ENCODE data around the gene RXRB.

DNA sequence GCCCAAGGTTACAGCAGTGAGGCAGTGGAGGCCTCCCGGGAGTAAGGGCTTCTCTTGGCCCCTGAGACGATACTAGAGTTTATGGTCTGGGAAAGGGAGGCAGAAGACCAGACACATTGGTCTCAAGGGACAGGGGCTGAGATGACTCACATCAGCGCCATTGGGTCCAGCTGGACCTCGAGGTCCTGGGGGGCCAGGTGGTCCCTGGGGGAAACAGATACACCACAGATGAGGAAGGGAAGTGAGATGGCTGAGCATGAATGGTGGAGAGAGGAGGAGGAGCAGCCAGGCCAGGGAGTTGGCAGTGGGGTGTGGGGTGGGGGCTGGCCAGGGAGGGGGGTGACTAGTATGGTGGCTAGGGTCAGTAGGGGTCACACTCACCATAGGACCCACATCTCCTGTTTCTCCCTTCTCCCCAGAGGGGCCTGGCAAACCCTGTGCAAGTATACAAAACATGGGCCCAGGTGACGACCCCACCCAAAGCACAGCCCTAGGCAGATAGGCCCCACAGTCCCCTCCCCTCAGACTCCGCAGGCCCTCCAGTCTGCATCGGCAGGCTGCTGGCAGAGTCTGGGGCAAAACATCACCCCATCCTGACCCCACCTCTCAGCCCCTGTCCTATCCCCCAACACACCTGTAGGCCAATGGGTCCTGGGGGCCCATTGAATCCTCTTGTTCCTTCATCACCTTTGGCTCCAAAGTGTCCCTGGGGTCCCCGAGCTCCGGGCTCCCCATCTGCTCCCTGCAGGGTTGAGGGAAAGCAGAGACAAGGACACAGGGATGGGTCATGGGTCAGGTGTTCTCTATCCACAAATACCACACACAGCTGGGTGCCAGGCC lies 30.1 kb downstream of the RXRB start:
- TF ChIP-seq, protein P1, sequence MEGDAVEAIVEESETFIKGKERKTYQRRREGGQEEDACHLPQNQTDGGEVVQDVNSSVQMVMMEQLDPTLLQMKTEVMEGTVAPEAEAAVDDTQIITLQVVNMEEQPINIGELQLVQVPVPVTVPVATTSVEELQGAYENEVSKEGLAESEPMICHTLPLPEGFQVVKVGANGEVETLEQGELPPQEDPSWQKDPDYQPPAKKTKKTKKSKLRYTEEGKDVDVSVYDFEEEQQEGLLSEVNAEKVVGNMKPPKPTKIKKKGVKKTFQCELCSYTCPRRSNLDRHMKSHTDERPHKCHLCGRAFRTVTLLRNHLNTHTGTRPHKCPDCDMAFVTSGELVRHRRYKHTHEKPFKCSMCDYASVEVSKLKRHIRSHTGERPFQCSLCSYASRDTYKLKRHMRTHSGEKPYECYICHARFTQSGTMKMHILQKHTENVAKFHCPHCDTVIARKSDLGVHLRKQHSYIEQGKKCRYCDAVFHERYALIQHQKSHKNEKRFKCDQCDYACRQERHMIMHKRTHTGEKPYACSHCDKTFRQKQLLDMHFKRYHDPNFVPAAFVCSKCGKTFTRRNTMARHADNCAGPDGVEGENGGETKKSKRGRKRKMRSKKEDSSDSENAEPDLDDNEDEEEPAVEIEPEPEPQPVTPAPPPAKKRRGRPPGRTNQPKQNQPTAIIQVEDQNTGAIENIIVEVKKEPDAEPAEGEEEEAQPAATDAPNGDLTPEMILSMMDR (IDR thresholded peaks at IDR 0.05; ENCODE audit: low read depth, low read length, poor library complexity, severe bottlenecking), result no peak
- TF ChIP-seq EZH2phosphoT487 (IDR thresholded peaks at IDR 0.05; ENCODE audit: borderline replicate concordance, low read length), result no peak
